BLaER1 (cell line): ENCODE data around the gene TEX28.
"Not testable (repeated sequence)": the region's sequence is repeated elsewhere in the genome, so short reads cannot be mapped to it uniquely, and the experiment has no call there.

Experiments
- H3K27ac ChIP-seq: shearing (Covaris generic); formaldehyde crosslinking; 2 replicates; pipeline ENCODE4 v1.8.1; 2022
- H3K27me3 ChIP-seq: shearing (Covaris generic); formaldehyde crosslinking; 2 replicates; pipeline ENCODE4 v1.8.1; 2022
- H3K36me3 ChIP-seq: shearing (Covaris generic); formaldehyde crosslinking; 2 replicates; pipeline ENCODE4 v1.8.1; 2022
- H3K4me1 ChIP-seq: shearing (Covaris generic); formaldehyde crosslinking; 2 replicates; pipeline ENCODE4 v1.8.1; 2022
- H3K4me2 ChIP-seq: shearing (Covaris generic); formaldehyde crosslinking; 2 replicates; pipeline ENCODE4 v1.8.1; 2022
- H3K4me3 ChIP-seq: shearing (Covaris generic); formaldehyde crosslinking; 2 replicates; pipeline ENCODE4 v1.8.1; 2022
- H3K9ac ChIP-seq: shearing (Covaris generic); formaldehyde crosslinking; 2 replicates; pipeline ENCODE4 v1.8.1; 2022
- H3K9me3 ChIP-seq: shearing (Covaris generic); formaldehyde crosslinking; 2 replicates; pipeline ENCODE4 v1.8.1; 2022
- H4K20me1 ChIP-seq: shearing (Covaris generic); formaldehyde crosslinking; 2 replicates; pipeline ENCODE4 v1.8.1; 2022
- Cebpa-rat ChIP-seq: shearing (Covaris generic); IDR thresholded peaks from 2 replicates; pipeline ENCODE4 v1.8.1; 2022

The TEX28 gene

GRCh38 chrX:154300816-154301215 lies 5.9 kb upstream of the TEX28 start:
- Histone ChIP-seq H4K20me1 (no peaks in the 10 kb centered on the region), H3K27ac (no peak overlapping the region), H3K4me3 (no peak overlapping the region), H3K9me3 (peaks cover 12% of the 10 kb centered on the region), H3K27me3 (peaks cover 63% of the 10 kb centered on the region), H3K4me2 (no peak overlapping the region), H3K4me1 (0 out of 2 replicates have a peak, but pooled peaks cover 4% of the 10 kb centered on the region), H3K36me3 (no peaks in the 10 kb centered on the region), H3K9ac (no peak overlapping the region)
- TF ChIP-seq Cebpa-rat: no peak

GRCh38 chrX:154298312-154298711 lies 3.4 kb upstream of the TEX28 start:
- H3K4me3 ChIP-seq: no peak overlapping the region
- H3K9ac ChIP-seq: no peak overlapping the region
- H3K27ac ChIP-seq: no peak overlapping the region
- peaks cover 25% of the 10 kb centered on the region for H3K9me3 ChIP-seq
- no peak for TF ChIP-seq Cebpa-rat
- no peaks in the 10 kb centered on the region for H4K20me1 ChIP-seq
- no peaks in the 10 kb centered on the region for H3K36me3 ChIP-seq
- 0 out of 2 replicates have a peak, but pooled peaks cover 4% of the 10 kb centered on the region for H3K4me1 ChIP-seq
- no peak overlapping the region for H3K4me2 ChIP-seq
- H3K27me3 ChIP-seq: peaks cover 45% of the 10 kb centered on the region

DNA sequence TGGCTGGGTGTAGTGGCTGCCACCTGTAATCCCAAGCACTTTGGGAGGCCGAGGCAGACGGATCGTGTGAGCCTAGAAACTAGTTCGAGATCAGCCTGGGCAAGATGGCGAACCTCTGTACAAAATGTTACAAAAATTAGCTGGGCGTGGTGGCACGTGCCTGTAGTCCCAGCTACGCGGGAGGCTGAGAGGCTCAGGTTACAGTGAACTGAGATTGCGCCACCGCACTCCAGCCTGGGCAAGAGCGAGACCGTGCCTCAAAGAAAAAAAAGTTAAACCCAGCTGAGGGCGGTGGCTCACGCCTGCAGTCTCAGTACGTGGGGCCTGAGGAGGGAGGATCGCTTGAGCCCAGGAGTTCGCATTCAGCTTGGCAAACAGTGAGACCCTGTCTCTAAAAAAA lies 1.8 kb upstream of the TEX28 start:
- Histone ChIP-seq H3K4me1 (0 out of 2 replicates have a peak, but pooled peaks cover 4% of the 10 kb centered on the region), H3K4me2 (no peak overlapping the region), H3K9ac (no peak overlapping the region)

DNA sequence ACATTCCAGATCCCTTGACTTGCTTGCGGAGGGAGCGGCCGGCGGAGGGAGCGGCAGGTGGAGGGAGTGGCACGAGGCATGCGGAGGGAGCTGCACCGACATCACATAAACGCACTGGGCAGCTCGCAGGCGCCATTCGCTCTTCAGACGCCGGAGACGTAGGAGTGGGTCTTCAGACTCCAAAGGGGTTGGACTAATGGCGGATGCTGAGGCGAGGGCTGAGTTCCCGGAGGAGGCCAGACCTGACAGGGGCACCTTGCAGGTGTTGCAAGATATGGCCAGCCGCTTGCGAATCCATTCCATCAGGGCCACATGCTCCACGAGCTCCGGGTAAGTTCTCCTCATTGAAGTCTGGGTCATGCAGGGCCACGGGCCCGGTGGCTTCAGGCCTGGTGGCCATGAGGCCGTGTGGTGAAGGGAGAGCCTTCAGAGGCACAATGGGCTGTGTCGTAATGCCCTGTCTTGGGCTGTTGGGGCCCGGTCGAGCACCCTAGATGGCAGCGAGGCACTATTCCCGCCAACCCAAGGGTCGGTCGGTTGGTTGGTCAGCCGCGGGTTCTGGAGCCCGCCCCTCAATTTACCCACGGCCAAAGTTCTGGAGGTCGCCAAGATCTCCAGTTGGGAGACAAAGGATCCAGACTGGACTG lies 863 bp upstream of the TEX28 start, which contains the start of gene TKTL1:
TKTL1 (plus strand) TSS at position 132 of the 647 bp plus-strand sequence; CDS start at position 197, 65 bp downstream.
- H3K27me3 ChIP-seq: peaks cover 26% of the 10 kb centered on the region
- H3K27ac ChIP-seq: no peak within 1 kb of the TSS
- no peak within 1 kb of the TSS for H3K4me3 ChIP-seq
- TF ChIP-seq Cebpa-rat: no peak
- H4K20me1 ChIP-seq: no peaks in the 10 kb centered on the region
- 0 out of 2 replicates have a peak, but pooled peaks cover 4% of the 10 kb centered on the region for H3K4me1 ChIP-seq
- peaks cover 25% of the 10 kb centered on the region for H3K9me3 ChIP-seq
- no peak within 1 kb of the TSS for H3K4me2 ChIP-seq
- H3K36me3 ChIP-seq: no peaks in the 10 kb centered on the region
- H3K9ac ChIP-seq: no peak within 1 kb of the TSS

More for the DNA sequence above, 1.8 kb upstream of the TEX28 start:
- Histone ChIP-seq H3K9me3 (peaks cover 25% of the 10 kb centered on the region), H3K36me3 (no peaks in the 10 kb centered on the region), H3K4me3 (no peak overlapping the region), H4K20me1 (no peaks in the 10 kb centered on the region), H3K27ac (no peak overlapping the region), H3K27me3 (peaks cover 33% of the 10 kb centered on the region)
- no peak for TF ChIP-seq Cebpa-rat

DNA sequence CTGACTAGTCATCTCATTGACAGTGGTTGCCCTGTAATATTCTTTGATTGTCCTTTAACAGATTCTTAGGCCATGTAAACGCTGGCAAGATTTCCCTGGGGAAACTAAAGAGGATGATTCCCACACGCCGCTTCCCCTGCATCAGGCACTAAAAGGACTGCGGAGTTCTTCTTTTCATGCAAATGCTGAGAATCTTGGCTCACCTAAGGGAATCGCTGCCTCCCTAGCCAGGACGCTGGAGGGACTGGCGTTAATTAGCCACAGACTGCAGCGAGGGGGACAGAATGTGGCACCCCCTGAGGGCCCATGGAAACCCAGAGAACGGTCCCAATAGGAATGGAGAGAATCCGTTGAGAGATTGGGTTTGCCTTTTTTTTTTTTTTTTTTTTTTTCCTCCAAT lies 8.5 kb downstream of the TEX28 start:
- H3K4me1 ChIP-seq: not testable (repeated sequence)

GRCh38 chrX:154284489-154285338 lies 10.2 kb downstream of the TEX28 start:
- H3K9ac ChIP-seq, H3K4me2 ChIP-seq, H4K20me1 ChIP-seq, H3K4me1 ChIP-seq, H3K4me3 ChIP-seq, H3K9me3 ChIP-seq, H3K36me3 ChIP-seq, H3K27me3 ChIP-seq, H3K27ac ChIP-seq: not testable (repeated sequence)

More for the DNA sequence above, 8.5 kb downstream of the TEX28 start:
- not testable (repeated sequence) for H3K27me3 ChIP-seq, H3K4me2 ChIP-seq, H4K20me1 ChIP-seq, H3K36me3 ChIP-seq, H3K4me3 ChIP-seq, H3K9me3 ChIP-seq, H3K27ac ChIP-seq, H3K9ac ChIP-seq

- H3K27me3 ChIP-seq, H4K20me1 ChIP-seq, H3K9ac ChIP-seq, H3K4me1 ChIP-seq, H3K4me3 ChIP-seq, H3K9me3 ChIP-seq, H3K36me3 ChIP-seq, H3K4me2 ChIP-seq, H3K27ac ChIP-seq: not testable (repeated sequence)
Observed at GRCh38 chrX:154269245-154269644, 25.7 kb downstream of the TEX28 start.

GRCh38 chrX:154263072-154263471 lies 31.9 kb downstream of the TEX28 start:
- not testable (repeated sequence) for H3K9me3 ChIP-seq, H3K4me2 ChIP-seq, H3K36me3 ChIP-seq, H3K9ac ChIP-seq, H4K20me1 ChIP-seq, H3K27ac ChIP-seq, H3K4me1 ChIP-seq, H3K4me3 ChIP-seq, H3K27me3 ChIP-seq

- H3K9ac ChIP-seq, H3K4me1 ChIP-seq, H4K20me1 ChIP-seq, H3K36me3 ChIP-seq, H3K4me2 ChIP-seq, H3K9me3 ChIP-seq, H3K4me3 ChIP-seq, H3K27me3 ChIP-seq, H3K27ac ChIP-seq: not testable (repeated sequence)
Observed at GRCh38 chrX:154258711-154259110, 36.2 kb downstream of the TEX28 start.

DNA sequence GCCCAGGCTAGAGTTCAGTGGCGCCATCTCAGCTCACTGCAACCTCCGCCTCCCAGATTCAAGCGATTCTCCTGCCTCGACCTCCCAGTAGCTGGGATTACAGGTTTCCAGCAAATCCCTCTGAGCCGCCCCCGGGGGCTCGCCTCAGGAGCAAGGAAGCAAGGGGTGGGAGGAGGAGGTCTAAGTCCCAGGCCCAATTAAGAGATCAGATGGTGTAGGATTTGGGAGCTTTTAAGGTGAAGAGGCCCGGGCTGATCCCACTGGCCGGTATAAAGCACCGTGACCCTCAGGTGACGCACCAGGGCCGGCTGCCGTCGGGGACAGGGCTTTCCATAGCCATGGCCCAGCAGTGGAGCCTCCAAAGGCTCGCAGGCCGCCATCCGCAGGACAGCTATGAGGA lies 37.6 kb downstream of the TEX28 start, which contains the start of gene OPN1MW3:
OPN1MW3 (plus strand) TSS at position 301 of the 400 bp plus-strand sequence; CDS start at position 339, 38 bp downstream.
- H3K9ac ChIP-seq, H3K4me3 ChIP-seq, H3K9me3 ChIP-seq, H4K20me1 ChIP-seq, H3K4me1 ChIP-seq, H3K4me2 ChIP-seq, H3K27ac ChIP-seq, H3K36me3 ChIP-seq, H3K27me3 ChIP-seq: not testable (repeated sequence)

GRCh38 chrX:154248076-154248475 lies 46.8 kb downstream of the TEX28 start:
- not testable (repeated sequence) for H3K27me3 ChIP-seq, H3K4me1 ChIP-seq, H3K27ac ChIP-seq, H4K20me1 ChIP-seq, H3K4me2 ChIP-seq, H3K9me3 ChIP-seq, H3K4me3 ChIP-seq, H3K9ac ChIP-seq, H3K36me3 ChIP-seq

GRCh38 chrX:154247377-154248045 lies 47.4 kb downstream of the TEX28 start:
- H3K9ac ChIP-seq, H3K36me3 ChIP-seq, H3K27ac ChIP-seq, H3K9me3 ChIP-seq, H3K4me3 ChIP-seq, H3K27me3 ChIP-seq, H4K20me1 ChIP-seq, H3K4me1 ChIP-seq, H3K4me2 ChIP-seq: not testable (repeated sequence)

DNA sequence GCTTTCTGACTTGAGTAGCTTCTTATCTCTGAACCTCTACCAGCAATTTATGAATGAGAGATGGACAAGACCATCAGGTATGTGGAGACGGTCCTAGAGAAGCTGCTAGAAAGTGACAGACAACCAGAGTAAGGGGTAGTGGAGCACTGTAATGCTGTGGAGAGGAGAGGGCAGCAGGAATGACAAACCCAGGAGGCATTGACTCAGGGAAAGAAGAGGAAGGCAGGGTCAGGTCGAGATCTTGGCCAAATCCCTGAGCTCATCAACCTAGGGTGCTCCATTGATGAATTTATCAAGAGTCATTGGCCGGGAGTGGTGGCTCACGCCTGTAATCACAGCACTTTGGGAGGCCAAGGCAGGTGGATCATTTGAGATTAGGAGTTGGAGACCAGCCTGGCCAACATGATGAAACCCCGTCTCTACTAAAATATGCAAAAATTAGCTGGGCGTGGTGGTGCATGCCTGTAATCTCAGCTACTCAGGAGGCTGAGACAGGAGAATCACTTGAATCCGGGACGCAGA lies 54.9 kb downstream of the TEX28 start:
- H3K4me1 ChIP-seq, H3K4me3 ChIP-seq, H4K20me1 ChIP-seq, H3K27me3 ChIP-seq, H3K9me3 ChIP-seq, H3K9ac ChIP-seq, H3K36me3 ChIP-seq, H3K4me2 ChIP-seq, H3K27ac ChIP-seq: not testable (repeated sequence)
